Prostate gland (tissue), 2 donors: ENCODE results near the gene PRPF38A.

Source experiments
- POLR2A ChIP-seq: fragments of 450-650 bp; IDR thresholded peaks from one replicate; pipeline ENCODE4 v1.6.1; 2016; ENCODE audit warnings: antibody characterized with exemption, mild to moderate bottlenecking
- POLR2AphosphoS5 ChIP-seq: sonication (generic); formaldehyde crosslinking; IDR thresholded peaks from one replicate; pipeline ENCODE4 v1.6.1; 2017; ENCODE audit warnings: antibody characterized with exemption
- TF ChIP-seq, protein P1 (sequence below), 4 experiments: fragments of 200-600 bp in 2 of 4; fragments of 450-650 bp in 2 of 4; sonication (generic) in 2 of 4; IDR thresholded peaks; 1 replicate in 3 of 4; 2 replicates in 1 of 4; pipeline ENCODE4 v1.5.1; 2016 to 2019; ENCODE audit warnings: antibody characterized with exemption in 4 of 4, mild to moderate bottlenecking in 2 of 4, moderate library complexity in 2 of 4

DNA sequence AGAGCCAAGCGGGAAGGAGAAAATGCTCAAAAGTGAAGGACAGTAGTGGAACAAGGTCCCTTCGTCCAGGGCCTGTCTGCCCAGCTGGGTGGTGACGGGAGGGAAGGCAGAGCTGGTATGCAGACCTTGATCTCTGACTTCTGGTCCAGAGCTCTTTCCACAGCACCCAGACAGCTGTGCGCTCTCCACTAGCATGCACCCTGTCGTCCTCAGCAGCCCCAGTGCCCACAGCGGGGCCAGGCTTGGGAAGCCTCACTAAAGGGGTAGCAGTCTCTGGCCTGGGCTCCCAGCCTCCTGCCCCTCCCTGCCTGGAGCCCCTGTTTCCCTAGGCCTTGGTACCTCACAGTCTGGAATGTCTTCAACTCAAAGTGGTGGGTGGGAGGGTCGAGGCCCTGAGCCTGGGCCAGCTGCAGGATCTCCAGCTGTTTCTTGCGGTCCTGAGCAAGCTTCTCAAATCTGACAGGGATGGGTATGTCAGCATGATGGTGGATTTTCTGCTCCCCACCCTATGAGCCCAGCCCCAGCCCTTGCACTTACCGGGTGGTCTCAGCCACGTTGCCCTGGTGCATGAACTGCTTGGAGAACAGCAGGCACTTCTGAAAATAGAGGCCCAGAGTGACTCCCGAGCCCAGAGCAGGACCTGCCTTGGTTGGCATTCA is 48.4 kb upstream of the PRPF38A start:
- TF ChIP-seq, protein P1, sequence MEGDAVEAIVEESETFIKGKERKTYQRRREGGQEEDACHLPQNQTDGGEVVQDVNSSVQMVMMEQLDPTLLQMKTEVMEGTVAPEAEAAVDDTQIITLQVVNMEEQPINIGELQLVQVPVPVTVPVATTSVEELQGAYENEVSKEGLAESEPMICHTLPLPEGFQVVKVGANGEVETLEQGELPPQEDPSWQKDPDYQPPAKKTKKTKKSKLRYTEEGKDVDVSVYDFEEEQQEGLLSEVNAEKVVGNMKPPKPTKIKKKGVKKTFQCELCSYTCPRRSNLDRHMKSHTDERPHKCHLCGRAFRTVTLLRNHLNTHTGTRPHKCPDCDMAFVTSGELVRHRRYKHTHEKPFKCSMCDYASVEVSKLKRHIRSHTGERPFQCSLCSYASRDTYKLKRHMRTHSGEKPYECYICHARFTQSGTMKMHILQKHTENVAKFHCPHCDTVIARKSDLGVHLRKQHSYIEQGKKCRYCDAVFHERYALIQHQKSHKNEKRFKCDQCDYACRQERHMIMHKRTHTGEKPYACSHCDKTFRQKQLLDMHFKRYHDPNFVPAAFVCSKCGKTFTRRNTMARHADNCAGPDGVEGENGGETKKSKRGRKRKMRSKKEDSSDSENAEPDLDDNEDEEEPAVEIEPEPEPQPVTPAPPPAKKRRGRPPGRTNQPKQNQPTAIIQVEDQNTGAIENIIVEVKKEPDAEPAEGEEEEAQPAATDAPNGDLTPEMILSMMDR (IDR thresholded peaks at IDR 0.05), result no peak
- TF ChIP-seq POLR2A (no peak), POLR2AphosphoS5 (no peak)
